NT2/D1 (cell line): ENCODE results near the gene STOML1.
"Not testable (repeated sequence)": the region's sequence is repeated elsewhere in the genome, so short reads cannot be mapped to it uniquely, and the experiment has no call there.

Experiments
- DNase-seq: peaks from one replicate; pipeline ENCODE4 v3.0.0-alpha.2; 2011; ENCODE audit warnings: low read depth, low spot score
- H3K27me3 ChIP-seq: 2 replicates; pipeline ENCODE4 v1.6.0; 2011; ENCODE audit warnings: mild to moderate bottlenecking; ENCODE audit not compliant: insufficient read length, insufficient read depth
- H3K36me3 ChIP-seq: 2 replicates; pipeline ENCODE4 v1.6.1; 2011; ENCODE audit warnings: mild to moderate bottlenecking, low read length, mixed read lengths; ENCODE audit not compliant: insufficient read depth, insufficient read length
- H3K4me1 ChIP-seq: 2 replicates; pipeline ENCODE4 v1.5.1; 2011; ENCODE audit not compliant: insufficient read depth, insufficient read length
- H3K4me3 ChIP-seq: 2 replicates; pipeline ENCODE4 v1.5.1; 2011; ENCODE audit warnings: low read depth; ENCODE audit not compliant: insufficient read length
- H3K9ac ChIP-seq: 2 replicates; pipeline ENCODE4 v1.6.0; 2011; ENCODE audit warnings: low read depth; ENCODE audit not compliant: insufficient read length
- H3K9me3 ChIP-seq: 2 replicates; pipeline ENCODE4 v1.5.1; 2011; ENCODE audit warnings: mild to moderate bottlenecking, low read length; ENCODE audit not compliant: insufficient read depth
- SUZ12 ChIP-seq: IDR thresholded peaks from 2 replicates; pipeline ENCODE4 v1.6.1; 2011; ENCODE audit not compliant: insufficient read length, insufficient read depth; ENCODE audit errors: extremely low read depth
- YY1 ChIP-seq: IDR thresholded peaks from 2 replicates; pipeline ENCODE4 v1.6.1; 2011; ENCODE audit not compliant: insufficient read length, insufficient read depth
- ZNF274 ChIP-seq: IDR thresholded peaks from 2 replicates; pipeline ENCODE4 v1.6.1; 2011; ENCODE audit warnings: mild to moderate bottlenecking, low read depth, low read length

STOML1 gene

GRCh38 chr15:73965758-73966113 lies 26.4 kb downstream of the STOML1 start:
- Histone ChIP-seq H3K27me3 (no peaks in the 10 kb centered on the region), H3K4me1 (peaks cover 4% of the 10 kb centered on the region), H3K9me3 (no peaks in the 10 kb centered on the region), H3K4me3 (no peak overlapping the region), H3K9ac (no peak overlapping the region), H3K36me3 (no peaks in the 10 kb centered on the region)
- TF ChIP-seq SUZ12 (no peak), YY1 (no peak)
- DNase-seq = no peak

- Histone ChIP-seq H3K9me3 (no peaks in the 10 kb centered on the region), H3K36me3 (no peaks in the 10 kb centered on the region), H3K4me3 (peak overlapping the region; percentile 13), H3K4me1 (peaks cover 4% of the 10 kb centered on the region), H3K9ac (peak overlapping the region; percentile 66), H3K27me3 (no peaks in the 10 kb centered on the region)
- peak; percentile 39 for DNase-seq
- no peak for TF ChIP-seq SUZ12
- TF ChIP-seq YY1 = no peak
- no peak for TF ChIP-seq ZNF274
These were observed 26.9 kb downstream of the STOML1 start for GRCh38 chr15:73965094-73965757.

GRCh38 chr15:73964736-73965093 lies 27.4 kb downstream of the STOML1 start:
- peak; percentile 93 for DNase-seq
- peaks cover 4% of the 10 kb centered on the region for H3K4me1 ChIP-seq
- H3K9me3 ChIP-seq = no peaks in the 10 kb centered on the region
- no peaks in the 10 kb centered on the region for H3K36me3 ChIP-seq
- no peak for TF ChIP-seq ZNF274
- TF ChIP-seq YY1 = no peak
- no peak for TF ChIP-seq SUZ12
- no peaks in the 10 kb centered on the region for H3K27me3 ChIP-seq
- peak overlapping the region; percentile 63 for H3K9ac ChIP-seq
- H3K4me3 ChIP-seq = no peak overlapping the region

- peaks cover 4% of the 10 kb centered on the region for H3K4me1 ChIP-seq
- TF ChIP-seq YY1 (no peak), SUZ12 (no peak), ZNF274 (no peak)
- DNase-seq = no peak
- H3K9me3 ChIP-seq = no peaks in the 10 kb centered on the region
- no peaks in the 10 kb centered on the region for H3K27me3 ChIP-seq
- H3K36me3 ChIP-seq = no peaks in the 10 kb centered on the region
- H3K4me3 ChIP-seq = no peak overlapping the region
- H3K9ac ChIP-seq = no peak overlapping the region
These were observed 29.7 kb downstream of the STOML1 start for GRCh38 chr15:73962433-73962832.

- H3K9ac ChIP-seq, H3K27me3 ChIP-seq, H3K9me3 ChIP-seq, H3K4me3 ChIP-seq, H3K36me3 ChIP-seq, DNase-seq, H3K4me1 ChIP-seq: not testable (repeated sequence)
These were observed 31.5 kb downstream of the STOML1 start for GRCh38 chr15:73960472-73961070.

- H3K27me3 ChIP-seq = no peaks in the 10 kb centered on the region
- no peak overlapping the region for H3K9ac ChIP-seq
- no peak for TF ChIP-seq ZNF274
- TF ChIP-seq YY1 = no peak
- TF ChIP-seq SUZ12 = no peak
- H3K36me3 ChIP-seq = no peaks in the 10 kb centered on the region
- H3K9me3 ChIP-seq = no peaks in the 10 kb centered on the region
- no peak for DNase-seq
- H3K4me1 ChIP-seq = peaks cover 5% of the 10 kb centered on the region
- H3K4me3 ChIP-seq = no peak overlapping the region
These were observed 32.3 kb downstream of the STOML1 start for GRCh38 chr15:73959801-73960200.

GRCh38 chr15:73959012-73959581 lies 33.0 kb downstream of the STOML1 start:
- DNase-seq = no peak
- no peak for TF ChIP-seq YY1
- no peak for TF ChIP-seq ZNF274
- TF ChIP-seq SUZ12 = no peak
- no peaks in the 10 kb centered on the region for H3K27me3 ChIP-seq
- peaks cover 5% of the 10 kb centered on the region for H3K4me1 ChIP-seq
- H3K9ac ChIP-seq = no peak overlapping the region
- no peak overlapping the region for H3K4me3 ChIP-seq
- H3K9me3 ChIP-seq = no peaks in the 10 kb centered on the region
- H3K36me3 ChIP-seq = no peaks in the 10 kb centered on the region
